DND-41 (cell line): Measurements from ENCODE around the gene AGTR1.

Source experiments
- ATAC-seq: fragments of 200-7000 bp; cut with Tn5 transposase; 3 replicates; pipeline ENCODE4 v1.9.1; 2021; ENCODE audit warnings: low read depth; ENCODE audit not compliant: insufficient read depth
- DNase-seq: peaks from one replicate; pipeline ENCODE4 v3.0.0-alpha.2; 2020
- H2AFZ ChIP-seq: 2 replicates; pipeline ENCODE4 v1.6.0; 2012; ENCODE audit warnings: low read depth, low read length
- H3K27ac ChIP-seq: 2 replicates; pipeline ENCODE4 v1.5.1; 2012; ENCODE audit warnings: low read length, inconsistent platforms
- H3K27me3 ChIP-seq: fragments of 200-600 bp; sonication (generic); 2 replicates; pipeline ENCODE4 v1.6.0; 2012; ENCODE audit warnings: low read length, mild to moderate bottlenecking, inconsistent platforms; ENCODE audit not compliant: insufficient read depth, poor library complexity
- H3K36me3 ChIP-seq: 2 replicates; pipeline ENCODE4 v1.5.1; 2012; ENCODE audit warnings: low read length, inconsistent platforms; ENCODE audit not compliant: insufficient read depth
- H3K4me1 ChIP-seq: 2 replicates; pipeline ENCODE4 v1.5.1; 2012; ENCODE audit warnings: mild to moderate bottlenecking, low read length; ENCODE audit not compliant: insufficient read depth
- H3K4me2 ChIP-seq: 2 replicates; pipeline ENCODE4 v1.6.0; 2012; ENCODE audit warnings: mild to moderate bottlenecking, moderate library complexity, low read length, inconsistent platforms; ENCODE audit not compliant: insufficient read depth
- H3K4me3 ChIP-seq, 2 experiments: fragments of 200-600 bp in 1 of 2; shearing (Covaris generic) in 1 of 2; 2 replicates each; pipeline ENCODE4 v1.5.1; 2012 to 2016; ENCODE audit warnings: inconsistent platforms in 2 of 2, low read length in 2 of 2, mild to moderate bottlenecking in 2 of 2, low read depth in 1 of 2, moderate library complexity in 1 of 2
- H3K79me2 ChIP-seq: 2 replicates; pipeline ENCODE4 v1.6.0; 2012; ENCODE audit warnings: low read length, inconsistent platforms; ENCODE audit not compliant: insufficient read depth
- H3K9ac ChIP-seq: 2 replicates; pipeline ENCODE4 v1.6.0; 2012; ENCODE audit warnings: low read depth, mild to moderate bottlenecking, inconsistent platforms, low read length, moderate library complexity
- H3K9me3 ChIP-seq: 2 replicates; pipeline ENCODE4 v1.5.1; 2012; ENCODE audit warnings: low read length, moderate library complexity, mild to moderate bottlenecking, inconsistent platforms; ENCODE audit not compliant: insufficient read depth, severe bottlenecking
- H4K20me1 ChIP-seq: 2 replicates; pipeline ENCODE4 v1.6.0; 2012; ENCODE audit warnings: low read length; ENCODE audit not compliant: insufficient read depth
- CTCF ChIP-seq: IDR thresholded peaks from 2 replicates; pipeline ENCODE4 v1.5.1; 2012; ENCODE audit warnings: borderline replicate concordance, low read length, moderate library complexity, mild to moderate bottlenecking; ENCODE audit not compliant: poor library complexity, severe bottlenecking; ENCODE audit errors: extremely low read depth
- EZH2 ChIP-seq: IDR thresholded peaks from 3 replicates; pipeline ENCODE4 v1.6.1; 2012; ENCODE audit warnings: borderline replicate concordance, low read depth, mild to moderate bottlenecking, moderate library complexity, low read length, inconsistent platforms; ENCODE audit not compliant: severe bottlenecking

Gene AGTR1

GRCh38 chr3:148791920-148792319, 94.2 kb downstream of the AGTR1 start:
- no peak for ATAC-seq
- Histone ChIP-seq H3K4me1 (no peaks in the 10 kb centered on the region), H3K79me2 (no peaks in the 10 kb centered on the region), H3K4me2 (no peak overlapping the region), H3K9me3 (no peaks in the 10 kb centered on the region), H3K27me3 (no peaks in the 10 kb centered on the region), H3K9ac (no peak overlapping the region), H3K36me3 (no peaks in the 10 kb centered on the region), H3K27ac (no peak overlapping the region), H3K4me3 (no peak overlapping the region), H4K20me1 (no peaks in the 10 kb centered on the region), H2AFZ (no peak overlapping the region)
- DNase-seq: no peak
- TF ChIP-seq EZH2 (no peak), CTCF (no peak)

GRCh38 chr3:148792516-148792915, 94.8 kb downstream of the AGTR1 start:
- no peak for DNase-seq
- Histone ChIP-seq H3K4me3 (no peak overlapping the region), H3K9ac (no peak overlapping the region), H2AFZ (no peak overlapping the region), H3K27ac (no peak overlapping the region), H3K4me1 (no peaks in the 10 kb centered on the region), H3K36me3 (no peaks in the 10 kb centered on the region), H3K27me3 (no peaks in the 10 kb centered on the region), H3K79me2 (no peaks in the 10 kb centered on the region), H3K4me2 (no peak overlapping the region), H3K9me3 (no peaks in the 10 kb centered on the region), H4K20me1 (no peaks in the 10 kb centered on the region)
- no peak for ATAC-seq
- TF ChIP-seq EZH2 (no peak), CTCF (no peak)
